ENCODE data around the gene MAGEA11.
"Not testable (repeated sequence)": the region's sequence is repeated elsewhere in the genome, so short reads cannot be mapped to it uniquely, and the experiment has no call there.

The MAGEA11 gene

GRCh38 chrX:149682956-149683947, 28.6 kb upstream of the MAGEA11 start:
- no peak for TF ChIP-seq CTCF (IDR thresholded peaks at IDR 0.05)
- DNase-seq: no peak
- Histone ChIP-seq H3K27me3 (no peaks in the 10 kb centered on the region), H3K4me1 (no peaks in the 10 kb centered on the region), H3K27ac (no peak overlapping the region), H3K9me3 (no peaks in the 10 kb centered on the region), H3K36me3 (no peaks in the 10 kb centered on the region), H3K4me3 (no peak overlapping the region)
- intact Hi-C loops (cut with DNase I; ENCODE audit: low total_unique reads): no loop called here

- Histone ChIP-seq H3K4me3 (no peak overlapping the region), H3K27ac (no peak overlapping the region), H3K4me1 (no peaks in the 10 kb centered on the region), H3K9me3 (no peaks in the 10 kb centered on the region), H3K36me3 (no peaks in the 10 kb centered on the region), H3K27me3 (no peaks in the 10 kb centered on the region)
- no peak for DNase-seq
- TF ChIP-seq CTCF (IDR thresholded peaks at IDR 0.05): no peak
- intact Hi-C loops (cut with DNase I; ENCODE audit: low total_unique reads): no loop called here
Measured at GRCh38 chrX:149683966-149684730, 27.7 kb upstream of the MAGEA11 start.

- H3K27ac ChIP-seq: no peak overlapping the region
- no peak overlapping the region for H3K4me3 ChIP-seq
- H3K4me1 ChIP-seq: no peaks in the 10 kb centered on the region
- H3K27me3 ChIP-seq: no peaks in the 10 kb centered on the region
- no peak for TF ChIP-seq CTCF (IDR thresholded peaks at IDR 0.05)
- no peaks in the 10 kb centered on the region for H3K36me3 ChIP-seq
- H3K9me3 ChIP-seq: no peaks in the 10 kb centered on the region
- intact Hi-C loops (cut with DNase I; ENCODE audit: low total_unique reads): no loop called here
- no peak for DNase-seq
Measured at GRCh38 chrX:149687991-149688390, 23.9 kb upstream of the MAGEA11 start.

GRCh38 chrX:149688552-149688951, 23.3 kb upstream of the MAGEA11 start:
- Histone ChIP-seq H3K9me3 (no peaks in the 10 kb centered on the region), H3K27me3 (no peaks in the 10 kb centered on the region), H3K36me3 (no peaks in the 10 kb centered on the region), H3K4me3 (no peak overlapping the region), H3K4me1 (no peaks in the 10 kb centered on the region), H3K27ac (no peak overlapping the region)
- TF ChIP-seq CTCF (IDR thresholded peaks at IDR 0.05): no peak
- DNase-seq: no peak
- intact Hi-C loops (cut with DNase I; ENCODE audit: low total_unique reads): no loop called here

GRCh38 chrX:149691794-149692193, 20.1 kb upstream of the MAGEA11 start:
- Histone ChIP-seq H3K27ac (no peak overlapping the region), H3K27me3 (no peaks in the 10 kb centered on the region), H3K4me1 (no peaks in the 10 kb centered on the region), H3K36me3 (no peaks in the 10 kb centered on the region), H3K4me3 (no peak overlapping the region), H3K9me3 (no peaks in the 10 kb centered on the region)
- no peak for TF ChIP-seq CTCF (IDR thresholded peaks at IDR 0.05)
- intact Hi-C loops (cut with DNase I; ENCODE audit: low total_unique reads): no loop called here
- DNase-seq: no peak

GRCh38 chrX:149692686-149693272, 19.1 kb upstream of the MAGEA11 start:
- H3K27ac ChIP-seq; H3K27me3 ChIP-seq; H3K36me3 ChIP-seq; DNase-seq; intact Hi-C loops (cut with DNase I; ENCODE audit: low total_unique reads); H3K4me1 ChIP-seq; H3K4me3 ChIP-seq; H3K9me3 ChIP-seq: not testable (repeated sequence)
